ENCODE results near the gene TBC1D2.

GRCh38 chr9:98290411-98290810, 35.0 kb upstream of the TBC1D2 start:
- TF ChIP-seq CTCF (conservative IDR thresholded peaks at IDR 0.05 in 1 of 2, IDR thresholded peaks at IDR 0.05 in 1 of 2; ENCODE audit: low read depth in 1 of 2, low read length in 2 of 2): no peak
- no peak for TF ChIP-seq EZH2 (IDR thresholded peaks at IDR 0.05; ENCODE audit: low read length, missing control alignments)

All from fibroblast of lung (primary cell).